Fibroblast of lung (primary cell): Measurements from ENCODE around the gene ST6GAL1. TPM values are rescaled to one million over a fixed set of nuclear protein-coding genes. Genes with fewer than 3 reads are reported as not detected.

Experiments
- DNase-seq, 2 donors: peaks; one replicate each; pipeline versions ENCODE4 v3.0.0 to v3.0.0-alpha.2; 2010; ENCODE audit warnings: low read depth in 2 of 2
- H2AFZ ChIP-seq: 2 replicates; pipeline ENCODE4 v1.5.1; 2012; ENCODE audit warnings: low read length, control low read depth, inconsistent platforms
- H3K27ac ChIP-seq: 2 replicates; pipeline ENCODE4 v1.5.1; 2011; ENCODE audit warnings: low read length, control low read depth; ENCODE audit not compliant: insufficient read depth
- H3K27me3 ChIP-seq: 2 replicates; pipeline ENCODE4 v1.5.1; 2011; ENCODE audit warnings: mild to moderate bottlenecking, low read length; ENCODE audit not compliant: control insufficient read depth, insufficient read depth
- H3K36me3 ChIP-seq: 2 replicates; pipeline ENCODE4 v1.5.1; 2011; ENCODE audit warnings: low read length; ENCODE audit not compliant: control insufficient read depth, insufficient read depth
- H3K4me1 ChIP-seq: 2 replicates; pipeline ENCODE4 v1.5.1; 2011; ENCODE audit warnings: low read length; ENCODE audit not compliant: control insufficient read depth, insufficient read depth; ENCODE audit errors: extremely low read depth
- H3K4me2 ChIP-seq: 2 replicates; pipeline ENCODE4 v1.5.1; 2011; ENCODE audit warnings: low read length, control low read depth; ENCODE audit not compliant: insufficient read depth; ENCODE audit errors: extremely low read depth
- H3K4me3 ChIP-seq, 4 experiments: fragments of 200-600 bp in 1 of 4; sonication (generic) in 1 of 4; replicated peaks in 1 of 4; 2 replicates each; pipeline ENCODE4 v1.5.1; 2011 to 2016; ENCODE audit warnings: low read length in 4 of 4, low read depth in 3 of 4, mild to moderate bottlenecking in 3 of 4, control low read depth in 2 of 4, inconsistent platforms in 1 of 4, mixed read lengths in 1 of 4; ENCODE audit not compliant: insufficient read depth in 1 of 4; ENCODE audit errors: control extremely low read depth in 1 of 4
- H3K79me2 ChIP-seq: 2 replicates; pipeline ENCODE4 v1.5.1; 2012; ENCODE audit warnings: mild to moderate bottlenecking, low read length, inconsistent platforms; ENCODE audit not compliant: control insufficient read depth, insufficient read depth
- H3K9ac ChIP-seq: 2 replicates; pipeline ENCODE4 v1.5.1; 2011; ENCODE audit warnings: mild to moderate bottlenecking, low read length, control low read depth; ENCODE audit not compliant: insufficient read depth
- H3K9me3 ChIP-seq: 2 replicates; pipeline ENCODE4 v1.5.1; 2012; ENCODE audit warnings: low read depth, low read length; ENCODE audit not compliant: control insufficient read depth, insufficient read depth
- H4K20me1 ChIP-seq: 2 replicates; pipeline ENCODE4 v1.5.1; 2011; ENCODE audit warnings: low read length; ENCODE audit not compliant: control insufficient read depth, insufficient read depth; ENCODE audit errors: extremely low read depth
- CTCF ChIP-seq, 2 donors: IDR thresholded peaks in 1 of 2; conservative IDR thresholded peaks in 1 of 2; 1 replicate in 1 of 2; 2 replicates in 1 of 2; pipeline ENCODE4 v1.5.1; 2011 to 2012; ENCODE audit warnings: low read length in 2 of 2, control low read depth in 1 of 2, inconsistent platforms in 1 of 2, low read depth in 1 of 2, mild to moderate bottlenecking in 1 of 2
- EZH2 ChIP-seq: IDR thresholded peaks from 2 replicates; pipeline ENCODE4 v1.5.1; 2012; ENCODE audit warnings: low read length, control low read depth, mild to moderate bottlenecking; ENCODE audit errors: missing control alignments
- polyA plus RNA-seq, 2 donors: library from polyadenylated mRNA; depleted of rRNA in 1 of 2; stranded (reverse) in 1 of 2; unstranded in 1 of 2; fragments of >200 nt; gene quantifications; 2 replicates each; pipeline ENCODE4 v1.2.1, GENCODE V29; 2011 to 2012; ENCODE audit warnings: missing spikeins in 1 of 2
- total RNA-seq: library from RNA; depleted of rRNA; stranded (reverse); fragments of >200 nt; gene quantifications from 2 replicates; pipeline ENCODE4 v1.2.1, GENCODE V29; 2014

Gene ST6GAL1
- total and polyA plus RNA-seq, 2 donors (not counting 1 experiment from before 2014, with no cell fraction given) = 0.83 to 1.00 TPM

- TF ChIP-seq CTCF (conservative IDR thresholded peaks at IDR 0.05 in 1 of 2, IDR thresholded peaks at IDR 0.05 in 1 of 2; ENCODE audit: low read depth in 1 of 2, low read length in 2 of 2) (no peak), EZH2 (no peak)
- Histone ChIP-seq H3K9me3 (no peaks in the 10 kb centered on the region), H3K27ac (no peak overlapping the region), H3K4me2 (no peak overlapping the region), H4K20me1 (no peaks in the 10 kb centered on the region), H3K4me1 (no peaks in the 10 kb centered on the region), H3K79me2 (no peaks in the 10 kb centered on the region), H3K9ac (no peak overlapping the region), H3K36me3 (no peaks in the 10 kb centered on the region), H3K27me3 (no peaks in the 10 kb centered on the region), H2AFZ (no peak overlapping the region), H3K4me3 (no peak overlapping the region)
- peak in 1 of 2 donors; percentile 51 for DNase-seq
Measured at GRCh38 chr3:186940967-186941366, 10.6 kb downstream of the ST6GAL1 start.

DNA sequence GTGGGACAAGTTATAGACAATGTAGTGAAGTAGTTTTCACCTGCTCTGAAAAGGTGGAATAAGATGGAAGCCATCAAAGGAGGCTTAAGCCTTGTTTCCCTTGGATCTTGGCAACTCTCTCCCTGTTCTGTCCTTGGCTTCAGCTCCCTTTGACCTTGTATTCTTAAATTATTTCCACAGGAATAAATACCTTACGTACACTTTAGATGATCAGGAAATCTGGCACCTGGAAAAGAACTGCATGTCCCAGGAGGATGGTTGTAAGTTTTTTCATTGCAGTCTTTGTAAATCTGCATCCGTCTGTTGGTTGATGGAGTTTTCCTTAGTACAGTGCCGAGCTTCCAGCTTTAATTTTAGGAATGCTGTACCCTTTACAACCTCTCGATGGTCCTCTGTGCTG, 11.8 kb downstream of the ST6GAL1 start:
- Histone ChIP-seq H3K4me1 (no peaks in the 10 kb centered on the region), H3K4me2 (no peak overlapping the region), H2AFZ (no peak overlapping the region), H3K9ac (no peak overlapping the region), H3K36me3 (no peaks in the 10 kb centered on the region), H3K27me3 (no peaks in the 10 kb centered on the region), H3K4me3 (no peak overlapping the region), H3K79me2 (no peaks in the 10 kb centered on the region), H3K9me3 (no peaks in the 10 kb centered on the region), H3K27ac (no peak overlapping the region), H4K20me1 (no peaks in the 10 kb centered on the region)
- no peak for DNase-seq
- TF ChIP-seq EZH2 = no peak
- no peak for TF ChIP-seq CTCF (conservative IDR thresholded peaks at IDR 0.05 in 1 of 2, IDR thresholded peaks at IDR 0.05 in 1 of 2; ENCODE audit: low read depth in 1 of 2, low read length in 2 of 2)

- Histone ChIP-seq H3K4me3 (no peak overlapping the region), H3K27ac (no peak overlapping the region), H3K79me2 (no peaks in the 10 kb centered on the region), H2AFZ (no peak overlapping the region), H3K9me3 (no peaks in the 10 kb centered on the region), H3K4me2 (no peak overlapping the region), H3K27me3 (no peaks in the 10 kb centered on the region), H3K9ac (no peak overlapping the region), H4K20me1 (no peaks in the 10 kb centered on the region), H3K36me3 (no peaks in the 10 kb centered on the region), H3K4me1 (no peaks in the 10 kb centered on the region)
- DNase-seq = no peak
- TF ChIP-seq CTCF (conservative IDR thresholded peaks at IDR 0.05 in 1 of 2, IDR thresholded peaks at IDR 0.05 in 1 of 2; ENCODE audit: low read depth in 1 of 2, low read length in 2 of 2) (no peak), EZH2 (no peak)
Measured at GRCh38 chr3:186945255-186945823, 15.0 kb downstream of the ST6GAL1 start.
